OCI-LY3 (cell line): ENCODE results near the gene CCDC198.

ENCODE experiments used
- CTCF ChIP-seq: fragments of 200-600, 300-600 bp; sonication (generic); IDR thresholded peaks from 2 replicates; pipeline ENCODE4 v1.5.1; 2014; ENCODE audit warnings: antibody characterized with exemption, low read length, low read depth
- EZH2phosphoT487 ChIP-seq: fragments of 200-600 bp; shearing (Covaris generic); IDR thresholded peaks from 2 replicates; pipeline ENCODE4 v1.6.1; 2018; ENCODE audit warnings: antibody characterized with exemption, mixed run types, low read depth

DNA sequence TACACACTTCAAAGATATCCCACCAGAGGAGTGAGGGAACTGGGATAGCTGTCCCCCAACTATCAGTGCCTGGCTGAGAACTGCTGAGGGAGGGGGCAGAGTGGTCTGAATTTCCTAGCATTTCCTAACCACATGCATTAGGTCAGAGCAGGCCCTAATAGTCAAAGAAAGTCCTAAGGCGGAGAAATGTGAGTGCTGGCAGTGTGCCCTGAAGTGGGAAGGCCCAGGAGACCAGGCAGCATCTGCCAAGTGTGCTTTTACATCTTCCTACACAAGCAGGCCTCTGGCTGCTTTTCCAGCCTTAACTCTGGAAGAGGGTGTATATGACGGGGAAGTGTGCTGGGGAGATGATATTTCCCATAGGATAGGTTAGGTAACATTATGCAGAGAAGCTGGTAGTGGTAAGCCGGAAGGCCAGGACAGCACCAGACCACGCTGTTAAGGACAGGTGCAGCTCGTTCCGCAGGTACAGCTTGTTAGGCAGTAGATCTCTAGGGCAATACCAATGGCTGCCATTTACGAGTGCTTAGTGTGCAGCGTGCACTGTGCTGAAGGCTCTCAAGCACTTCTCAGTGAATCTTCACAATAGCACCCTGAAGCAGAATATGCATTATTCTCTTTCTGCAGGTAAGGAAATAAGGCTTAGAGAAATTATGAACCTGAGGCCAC lies 9.1 kb upstream of the CCDC198 start:
- TF ChIP-seq CTCF: no peak
- no peak for TF ChIP-seq EZH2phosphoT487
